Measurements from ENCODE around the gene CTCFL. TPM values are rescaled to one million over a fixed set of nuclear protein-coding genes. Genes with fewer than 3 reads are reported as not detected.

The CTCFL gene
- total RNA-seq, 8 experiments from 2014 or later, result 0.07 to 1.8 (median 0.38) TPM; not detected in 1

DNA sequence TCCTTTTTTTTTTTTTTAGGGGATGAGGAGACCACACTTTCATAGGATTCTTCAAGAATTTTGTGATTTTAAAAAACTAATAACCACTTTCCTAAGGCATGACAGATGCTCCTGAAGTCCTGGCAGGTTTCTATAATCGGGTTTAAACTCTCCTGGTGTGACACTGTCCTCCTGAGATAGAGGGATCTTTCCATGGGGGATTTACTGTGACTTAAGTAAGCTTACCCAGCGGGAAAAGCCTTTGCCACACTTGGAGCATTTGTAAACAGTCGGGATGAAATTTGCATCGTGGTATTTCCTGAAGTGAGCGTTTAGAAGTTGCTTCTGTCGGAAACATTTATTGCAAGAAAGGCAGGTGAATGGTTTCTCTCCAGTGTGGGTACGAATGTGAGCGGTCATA is 16.6 kb downstream of the CTCFL start:
- Histone ChIP-seq H3K27ac (no peak overlapping the region), H3K4me3 (no peak overlapping the region), H3K4me1 (replicated peaks in 1 of 2) (peaks cover 0 to 2% of the 10 kb centered on the region in 2 donors)
- in situ Hi-C loops (cut with MboI; ENCODE audit: low pct_unique_long_range_greater_than_20kb in 2 of 9, low sequenced_read_pairs in 9 of 9, unreplicated experiment in 9 of 9), result loop anchor here in 6 of 9 experiments (25.0 kb wide), 1 partner anchor 704 kb away; no protein-coding TSS in a partner anchor
- no peak for ATAC-seq (replicated peaks in 6 of 8)
- 15 to 100% (median 54%) methylated on average over 1 to 6 of the region's 8 CpGs; no CpG with 5 or more reads in 1 of the 10 experiments for WGBS, 10 experiments

DNA sequence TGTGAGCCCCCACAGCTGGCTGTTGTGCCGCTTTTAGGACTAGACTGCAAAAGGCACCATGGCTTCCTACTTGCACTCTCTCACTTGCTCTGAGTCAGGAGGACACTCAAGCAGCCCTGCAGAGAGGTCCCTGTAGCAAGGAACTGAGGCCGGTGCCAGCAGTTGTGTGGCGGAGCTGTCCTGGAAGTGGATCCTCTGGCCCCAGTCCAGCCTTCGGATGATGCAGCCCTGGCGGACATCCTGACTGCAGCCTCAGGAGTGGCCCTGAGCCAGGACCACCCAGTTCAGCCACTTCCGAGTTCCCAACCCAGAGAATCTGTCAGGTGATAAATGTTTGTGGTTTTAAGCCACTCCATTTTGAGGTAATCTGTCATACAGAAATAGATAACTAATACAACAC is 17.5 kb downstream of the CTCFL start:
- in situ Hi-C loops (cut with MboI; ENCODE audit: low pct_unique_long_range_greater_than_20kb in 2 of 9, low sequenced_read_pairs in 9 of 9, unreplicated experiment in 9 of 9), result loop anchor here in 6 of 9 experiments (25.0 kb wide), 1 partner anchor 705 kb away; no protein-coding TSS in a partner anchor
- Histone ChIP-seq H3K4me3 (no peak overlapping the region), H3K27ac (no peak overlapping the region), H3K4me1 (replicated peaks in 1 of 2) (peaks cover 0 to 2% of the 10 kb centered on the region in 2 donors)
- no peak for ATAC-seq (replicated peaks in 6 of 8)
- 26 to 100% (median 100%) methylated on average over 1 to 4 of the region's 6 CpGs; no CpG with 5 or more reads in 5 of the 10 experiments for WGBS, 10 experiments

DNA sequence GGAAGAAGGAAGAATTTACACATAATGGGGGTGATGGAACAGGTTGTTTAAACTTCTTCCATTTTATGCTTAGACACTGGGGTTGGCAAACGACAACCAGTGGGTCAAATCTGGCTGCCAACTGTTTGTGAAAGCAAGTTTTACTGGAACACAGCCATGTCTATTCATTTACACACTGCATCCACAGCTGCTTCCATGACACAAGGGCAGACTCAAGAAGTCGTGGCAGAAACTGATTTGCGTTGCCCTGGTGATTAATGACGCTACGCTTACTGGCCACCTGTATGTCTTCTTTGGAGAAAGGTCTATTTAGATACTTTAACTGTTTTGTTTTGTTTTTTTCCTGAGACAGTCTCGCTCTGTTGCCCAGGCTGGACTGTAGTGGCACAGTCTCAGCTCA is 19.0 kb downstream of the CTCFL start:
- WGBS, 10 experiments, result 0 to 100% (median 57%) methylated on average over 1 to 6 of the region's 6 CpGs
- in situ Hi-C loops (cut with MboI; ENCODE audit: low pct_unique_long_range_greater_than_20kb in 2 of 9, low sequenced_read_pairs in 9 of 9, unreplicated experiment in 9 of 9), result loop anchor here in 6 of 9 experiments (25.0 kb wide), 1 partner anchor 706 kb away; no protein-coding TSS in a partner anchor
- no peak overlapping the region for H3K27ac ChIP-seq
- H3K4me3 ChIP-seq, result no peak overlapping the region
- peak in 3 of 8 experiments; percentile 33 to 83 (median 53) for ATAC-seq (replicated peaks in 6 of 8)
- no peaks in the 10 kb centered on the region for H3K4me1 ChIP-seq (replicated peaks in 1 of 2)

DNA sequence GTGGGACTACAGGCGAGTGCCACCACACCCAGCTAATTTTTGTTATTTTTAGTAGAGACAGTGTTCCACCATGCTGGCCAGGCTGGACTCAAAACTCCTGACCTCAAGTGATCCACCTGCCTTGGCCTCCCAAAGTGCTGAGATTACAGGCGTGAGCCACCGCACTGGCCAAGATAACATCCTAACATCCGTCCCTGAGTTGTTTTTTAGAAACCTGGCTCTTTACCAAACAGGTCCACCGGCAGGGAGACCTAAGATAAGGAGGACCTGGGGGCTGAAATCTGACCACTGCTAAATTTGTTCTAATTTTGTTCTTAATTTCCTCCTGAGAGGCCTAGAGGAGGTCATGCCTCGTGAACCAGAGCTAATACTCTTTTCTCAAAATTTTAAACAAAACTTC is 20.5 kb downstream of the CTCFL start:
- H3K27ac ChIP-seq, result no peak overlapping the region
- H3K4me3 ChIP-seq, result no peak overlapping the region
- no peaks in the 10 kb centered on the region for H3K4me1 ChIP-seq (replicated peaks in 1 of 2)
- in situ Hi-C loops (cut with MboI; ENCODE audit: low pct_unique_long_range_greater_than_20kb in 2 of 9, low sequenced_read_pairs in 9 of 9, unreplicated experiment in 9 of 9), result loop anchor here in 6 of 9 experiments (25.0 kb wide), 1 partner anchor 708 kb away; no protein-coding TSS in a partner anchor
- ATAC-seq (replicated peaks in 6 of 8), result no peak
- 49 to 93% (median 88%) methylated on average over 1 to 6 of the region's 6 CpGs; no CpG with 5 or more reads in 5 of the 10 experiments for WGBS, 10 experiments

DNA sequence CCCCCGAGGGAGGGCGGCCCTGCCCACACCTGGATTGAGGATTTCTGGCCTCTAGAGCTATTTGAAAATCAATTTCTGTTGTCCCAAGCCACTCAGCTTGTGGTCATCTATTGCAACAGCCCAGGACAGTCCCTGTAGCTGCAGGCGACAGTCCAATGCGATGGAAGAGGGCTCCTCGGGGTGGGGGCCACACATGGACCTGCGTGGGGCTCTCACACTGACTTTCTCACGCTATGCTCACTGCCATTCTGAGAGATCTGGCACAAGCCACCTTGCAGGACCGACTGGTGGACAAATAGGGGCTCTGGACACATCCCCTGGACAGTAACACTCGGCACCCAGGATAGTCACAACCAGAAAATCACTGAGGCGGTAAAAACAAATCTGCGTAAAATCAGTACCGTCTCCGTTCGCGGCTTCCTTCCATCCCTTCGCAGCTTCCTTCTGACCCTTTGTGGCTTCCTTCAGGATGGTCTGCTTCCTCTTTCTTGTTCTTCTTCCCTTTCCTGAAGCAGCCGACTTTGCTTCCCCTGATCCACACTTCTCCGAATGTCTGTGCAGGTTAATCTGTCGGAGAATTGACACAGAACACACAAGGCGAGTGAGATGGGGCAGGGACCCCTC is 21.8 kb downstream of the CTCFL start:
- ATAC-seq (replicated peaks in 6 of 8), result no peak
- 63 to 96% (median 90%) methylated on average over 5 to 11 of the region's 20 CpGs; no CpG with 5 or more reads in 4 of the 10 experiments for WGBS, 10 experiments
- Histone ChIP-seq H3K4me1 (replicated peaks in 1 of 2) (peaks cover 0 to 4% of the 10 kb centered on the region in 2 donors), H3K4me3 (no peak overlapping the region), H3K27ac (no peak overlapping the region)
- in situ Hi-C loops (cut with MboI; ENCODE audit: low pct_unique_long_range_greater_than_20kb in 2 of 9, low sequenced_read_pairs in 9 of 9, unreplicated experiment in 9 of 9), result loop anchor here in 6 of 9 experiments (25.0 kb wide), 1 partner anchor 709 kb away; no protein-coding TSS in a partner anchor

DNA sequence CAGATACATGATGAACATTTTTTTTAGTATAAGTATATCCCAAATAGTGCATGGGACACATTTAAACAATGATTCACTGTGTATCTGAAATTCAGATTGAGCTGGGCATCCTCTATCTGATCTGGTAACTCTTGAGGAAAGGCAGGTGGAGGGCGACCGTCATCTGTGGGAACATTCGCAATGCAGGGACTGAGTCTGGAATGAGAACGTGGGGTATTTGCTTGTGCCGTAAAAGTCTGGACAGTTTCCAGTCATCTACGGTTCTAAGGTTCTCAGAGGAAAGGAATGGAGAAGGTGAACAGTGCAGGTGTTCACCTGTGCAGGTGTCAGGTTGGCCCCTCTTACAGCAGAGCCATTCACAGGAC is 22.6 kb downstream of the CTCFL start:
- in situ Hi-C loops (cut with MboI; ENCODE audit: low pct_unique_long_range_greater_than_20kb in 2 of 9, low sequenced_read_pairs in 9 of 9, unreplicated experiment in 9 of 9), result loop anchor here in 6 of 9 experiments (25.0 kb wide), 1 partner anchor 710 kb away; no protein-coding TSS in a partner anchor
- no peak overlapping the region for H3K27ac ChIP-seq
- no peak for ATAC-seq (replicated peaks in 6 of 8)
- no peak overlapping the region for H3K4me3 ChIP-seq
- WGBS, 10 experiments, result 24 to 100% (median 86%) methylated on average over 3 to 5 of the region's 6 CpGs; no CpG with 5 or more reads in 5 of the 10 experiments
- H3K4me1 ChIP-seq (replicated peaks in 1 of 2), result peaks cover 0 to 4% of the 10 kb centered on the region in 2 donors

DNA sequence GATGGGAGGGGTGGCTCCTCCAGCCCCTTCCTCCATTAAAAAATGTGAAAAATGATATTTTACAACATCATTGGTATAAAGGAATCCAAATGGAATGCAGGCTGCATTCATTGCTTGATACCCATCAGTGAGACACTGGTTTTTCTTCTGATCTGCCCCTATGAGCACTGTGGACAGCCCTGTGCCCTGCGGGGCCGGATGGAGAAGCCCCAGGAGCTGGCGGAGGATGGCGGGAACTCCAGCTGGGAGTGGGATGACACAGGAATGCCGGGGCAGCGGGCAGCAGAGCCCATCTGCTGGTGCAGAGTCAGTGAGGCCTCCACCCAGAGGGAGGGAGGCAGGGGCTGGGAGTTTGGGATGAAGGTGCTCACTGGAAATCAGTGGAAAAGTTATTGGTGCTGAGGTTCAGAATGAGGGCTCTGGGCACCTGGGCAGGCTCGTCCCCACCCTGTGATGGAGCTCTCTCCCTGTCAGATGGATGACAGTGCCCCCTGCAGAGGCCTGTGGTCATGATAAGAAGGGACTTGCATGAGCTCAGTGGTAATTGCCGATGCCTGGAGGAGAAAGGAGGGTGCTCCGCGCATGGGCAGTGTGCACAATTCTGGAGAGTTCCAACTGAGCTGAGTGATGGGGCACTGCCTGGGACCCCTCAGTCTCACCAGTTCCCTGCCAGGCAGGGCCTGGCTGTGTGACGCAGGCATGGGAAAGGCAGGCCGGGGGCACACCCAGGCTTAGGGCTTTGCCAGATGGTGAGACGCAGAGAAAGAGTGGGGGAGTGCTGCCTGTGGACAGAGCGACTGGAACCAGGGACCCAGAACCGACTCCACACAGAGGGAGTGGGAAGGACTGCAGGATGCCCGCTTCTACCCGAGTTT is 23.2 kb downstream of the CTCFL start:
- in situ Hi-C loops (cut with MboI; ENCODE audit: low pct_unique_long_range_greater_than_20kb in 2 of 9, low sequenced_read_pairs in 9 of 9, unreplicated experiment in 9 of 9), result loop anchor here in 6 of 9 experiments (25.0 kb wide), 1 partner anchor 711 kb away; no protein-coding TSS in a partner anchor
- WGBS, 10 experiments, result 33 to 94% (median 73%) methylated on average over 2 to 7 of the region's 17 CpGs; no CpG with 5 or more reads in 4 of the 10 experiments
- H3K4me1 ChIP-seq (replicated peaks in 1 of 2), result peaks cover 0 to 4% of the 10 kb centered on the region in 2 donors
- H3K27ac ChIP-seq, result no peak overlapping the region
- no peak overlapping the region for H3K4me3 ChIP-seq
- ATAC-seq (replicated peaks in 6 of 8), result peak in 5 of 8 experiments; percentile 8 to 73 (median 31)

DNA sequence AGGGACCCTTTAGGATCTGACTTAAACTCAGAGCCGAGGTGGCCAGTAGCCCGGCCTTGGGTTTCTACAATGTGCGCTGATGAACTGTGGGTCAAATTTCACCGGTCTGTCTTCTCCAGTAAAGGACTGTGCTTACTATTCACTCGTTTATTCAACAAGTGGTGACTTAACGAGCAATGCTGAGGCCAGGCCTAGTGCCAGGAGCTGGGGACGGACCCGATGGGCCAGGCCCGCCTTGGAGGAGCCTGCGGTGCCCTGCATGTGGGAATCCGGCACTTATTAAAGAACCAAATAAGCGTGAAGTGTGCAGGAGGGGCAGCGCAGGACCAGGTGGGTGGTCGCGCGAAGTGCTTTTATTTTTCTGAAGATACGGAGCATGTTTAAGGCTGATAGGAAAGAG is 24.0 kb downstream of the CTCFL start:
- H3K4me3 ChIP-seq, result no peak overlapping the region
- in situ Hi-C loops (cut with MboI; ENCODE audit: low pct_unique_long_range_greater_than_20kb in 2 of 9, low sequenced_read_pairs in 9 of 9, unreplicated experiment in 9 of 9), result loop anchor here in 6 of 9 experiments (25.0 kb wide), 1 partner anchor 711 kb away; no protein-coding TSS in a partner anchor
- 62 to 100% (median 83%) methylated on average over 2 to 6 of the region's 17 CpGs; no CpG with 5 or more reads in 4 of the 10 experiments for WGBS, 10 experiments
- no peak for ATAC-seq (replicated peaks in 6 of 8)
- H3K27ac ChIP-seq, result no peak overlapping the region
- H3K4me1 ChIP-seq (replicated peaks in 1 of 2), result peaks cover 0 to 4% of the 10 kb centered on the region in 2 donors

DNA sequence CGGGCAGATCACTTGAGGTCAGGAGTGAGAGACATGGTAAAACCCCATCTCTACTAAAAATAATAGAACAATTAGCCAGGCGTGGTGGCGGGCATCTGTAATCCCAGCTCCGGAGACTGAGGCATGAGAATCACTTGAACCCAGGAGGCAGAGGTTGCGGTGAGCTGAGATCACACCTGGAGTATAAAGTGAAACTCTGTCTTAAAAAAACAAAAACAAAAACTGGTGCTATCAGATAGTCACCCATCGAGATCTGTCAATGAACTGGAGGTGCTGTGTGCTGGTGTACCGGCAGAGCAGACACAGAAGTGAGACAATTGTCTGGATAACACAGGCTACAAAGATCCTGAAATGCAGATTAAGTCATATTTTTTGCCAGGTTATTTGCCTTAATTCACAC is 24.7 kb downstream of the CTCFL start:
- peaks cover 0 to 4% of the 10 kb centered on the region in 2 donors for H3K4me1 ChIP-seq (replicated peaks in 1 of 2)
- in situ Hi-C loops (cut with MboI; ENCODE audit: low pct_unique_long_range_greater_than_20kb in 2 of 9, low sequenced_read_pairs in 9 of 9, unreplicated experiment in 9 of 9), result loop anchor here in 6 of 9 experiments (25.0 kb wide), 1 partner anchor 712 kb away; no protein-coding TSS in a partner anchor
- H3K27ac ChIP-seq, result no peak overlapping the region
- H3K4me3 ChIP-seq, result no peak overlapping the region
- 62 to 100% (median 96%) methylated on average over 1 to 7 of the region's 7 CpGs; no CpG with 5 or more reads in 2 of the 10 experiments for WGBS, 10 experiments
- ATAC-seq (replicated peaks in 6 of 8), result no peak

DNA sequence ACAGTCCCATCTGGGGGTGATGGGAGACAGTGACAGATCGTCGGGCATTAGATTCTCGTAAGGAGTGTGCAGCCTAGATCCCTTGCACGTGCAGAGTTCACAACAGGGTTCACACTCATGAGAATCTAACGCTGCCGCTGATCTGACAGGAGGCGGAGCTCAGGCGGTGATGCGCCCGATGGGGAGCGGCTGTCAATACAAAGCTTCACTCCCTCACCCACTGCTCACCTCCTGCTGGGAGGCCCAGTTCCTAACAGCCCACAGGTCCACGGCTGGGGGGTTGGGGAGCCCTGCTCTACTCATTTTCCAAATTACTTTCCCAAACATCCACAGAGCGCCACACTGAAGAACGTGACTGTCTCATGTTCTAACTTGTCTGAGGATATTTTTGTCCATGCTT is 25.3 kb downstream of the CTCFL start:
- H3K4me1 ChIP-seq (replicated peaks in 1 of 2), result peaks cover 0 to 4% of the 10 kb centered on the region in 2 donors
- no peak overlapping the region for H3K4me3 ChIP-seq
- in situ Hi-C loops (cut with MboI; ENCODE audit: low pct_unique_long_range_greater_than_20kb in 2 of 9, low sequenced_read_pairs in 9 of 9, unreplicated experiment in 9 of 9), result loop anchor here (5.0 to 25.0 kb wide), 4 partner anchors 112 to 713 kb away; partner anchors contain the start of gene RBM38 (in 2 of the 9)
- ATAC-seq (replicated peaks in 6 of 8), result peak in 3 of 8 experiments; percentile 12 to 20 (median 17)
- 19 to 71% (median 64%) methylated on average over 3 to 10 of the region's 14 CpGs; no CpG with 5 or more reads in 2 of the 10 experiments for WGBS, 10 experiments
- H3K27ac ChIP-seq, result no peak overlapping the region

DNA sequence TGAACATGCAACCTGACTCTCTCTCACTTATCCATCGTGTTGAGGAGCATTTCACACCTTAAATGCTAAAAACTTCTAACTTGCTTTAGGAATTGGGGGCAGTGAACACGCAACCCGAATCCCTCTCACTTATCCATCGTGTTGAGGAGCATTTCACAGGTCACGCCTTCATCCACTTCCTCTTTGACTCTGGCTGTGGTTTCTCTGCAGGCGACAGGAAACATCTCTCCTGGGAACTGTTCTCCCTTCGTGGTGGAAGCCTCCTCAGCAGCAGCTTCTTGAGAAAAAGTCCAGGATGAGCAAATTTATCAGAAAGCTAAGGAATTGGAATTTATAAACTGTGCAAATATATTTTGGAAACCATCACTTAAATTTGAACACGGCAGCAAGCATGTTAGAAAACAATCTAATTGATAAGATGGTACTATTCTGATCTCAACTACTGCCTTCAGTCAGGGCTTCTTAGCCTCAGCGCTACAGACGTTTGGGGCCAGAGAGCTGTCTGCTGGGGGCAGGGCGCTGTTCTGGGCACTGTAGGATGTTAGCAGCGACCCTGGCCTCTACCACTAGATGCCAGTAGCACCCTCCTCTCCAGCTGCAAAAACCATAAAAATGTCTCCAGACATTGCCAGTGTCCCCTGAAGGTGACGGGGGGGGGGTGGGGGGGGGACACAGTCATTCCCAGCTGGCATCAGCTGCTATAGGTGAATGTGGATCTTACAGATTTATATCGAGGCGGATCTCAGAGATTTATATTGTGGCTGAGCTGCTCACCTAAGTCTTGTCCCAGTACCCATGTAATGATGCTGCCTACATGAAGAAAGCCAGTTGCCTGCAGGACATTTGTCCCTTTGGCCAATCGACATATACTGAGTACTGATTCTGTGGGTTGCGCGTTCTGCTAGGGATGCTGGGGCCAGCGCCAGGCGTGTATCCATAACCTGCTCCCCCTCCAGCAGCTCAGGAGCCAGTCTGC is 26.2 kb downstream of the CTCFL start:
- in situ Hi-C loops (cut with MboI; ENCODE audit: low pct_unique_long_range_greater_than_20kb in 2 of 9, low sequenced_read_pairs in 9 of 9, unreplicated experiment in 9 of 9), result loop anchor here (5.0 to 25.0 kb wide), 3 partner anchors 111 to 121 kb away; partner anchors contain the start of gene RBM38 (in 2 of the 9)
- H3K4me1 ChIP-seq (replicated peaks in 1 of 2), result peaks cover 0 to 5% of the 10 kb centered on the region in 2 donors
- 0 to 66% (median 50%) methylated on average over 1 to 14 of the region's 20 CpGs for WGBS, 10 experiments
- H3K4me3 ChIP-seq, result no peak overlapping the region
- peak in 7 of 8 experiments; percentile 34 to 82 (median 63) for ATAC-seq (replicated peaks in 6 of 8)
- no peak overlapping the region for H3K27ac ChIP-seq
